HCT116 (cell line): ENCODE data around the gene ZNF266.

Experiments
- ATF3 ChIP-seq: IDR thresholded peaks from 2 replicates; pipeline ENCODE4 v1.6.1; 2012
- CEBPB ChIP-seq: IDR thresholded peaks from 2 replicates; pipeline ENCODE4 v1.6.1; 2012; ENCODE audit warnings: low read depth
- CTCF ChIP-seq, 3 experiments: fragments of 200-600 bp in 1 of 3; sonication (generic) in 1 of 3; IDR thresholded peaks in 2 of 3; conservative IDR thresholded peaks in 1 of 3; 2 replicates each; pipeline ENCODE4 v1.5.1; 2012 to 2017; ENCODE audit warnings: low read depth in 2 of 3, low read length in 2 of 3, antibody characterized with exemption in 1 of 3, borderline replicate concordance in 1 of 3, control low read depth in 1 of 3, mild to moderate bottlenecking in 1 of 3, mixed read lengths in 1 of 3, mixed run types in 1 of 3, moderate library complexity in 1 of 3; ENCODE audit not compliant: insufficient read depth in 1 of 3
- EGR1 ChIP-seq: IDR thresholded peaks from 2 replicates; pipeline ENCODE4 v1.6.1; 2012; ENCODE audit warnings: low read depth
- EZH2 ChIP-seq: fragments of 200-600 bp; sonication (generic); IDR thresholded peaks from 2 replicates; pipeline ENCODE4 v1.6.1; 2017; ENCODE audit warnings: antibody characterized with exemption, mixed run types
- EZH2phosphoT487 ChIP-seq: fragments of 200-600 bp; IDR thresholded peaks from 2 replicates; pipeline ENCODE4 v1.6.1; 2018; ENCODE audit warnings: antibody characterized with exemption, borderline replicate concordance
- MAX ChIP-seq: IDR thresholded peaks from 2 replicates; pipeline ENCODE4 v1.6.1; 2012
- POLR2A ChIP-seq: IDR thresholded peaks from 2 replicates; pipeline ENCODE4 v1.7.0; 2011; ENCODE audit warnings: borderline replicate concordance; ENCODE audit not compliant: insufficient read depth, insufficient read length; ENCODE audit errors: extremely low read depth
- POLR2AphosphoS5 ChIP-seq: IDR thresholded peaks from 2 replicates; pipeline ENCODE4 v1.6.1; 2011; ENCODE audit warnings: mild to moderate bottlenecking, low read depth, low read length, moderate library complexity
- REST ChIP-seq: IDR thresholded peaks from 2 replicates; pipeline ENCODE4 v1.6.1; 2012; ENCODE audit warnings: low read depth

- TF ChIP-seq CTCF (IDR thresholded peaks at IDR 0.05 in 2 of 3, conservative IDR thresholded peaks at IDR 0.05 in 1 of 3; ENCODE audit: borderline replicate concordance in 1 of 3, insufficient read depth in 1 of 3, low read depth in 2 of 3, low read length in 2 of 3) (no peak), CEBPB (no peak), ATF3 (no peak), POLR2AphosphoS5 (no peak), MAX (no peak), REST (no peak), EZH2 (no peak), EZH2phosphoT487 (no peak), POLR2A (no peak), EGR1 (no peak)
Measured at GRCh38 chr19:9406798-9407352, 28.5 kb downstream of the ZNF266 start.
